B cell (primary cell): ENCODE results near the gene FOXN1.

ENCODE experiments used
- EZH2 ChIP-seq: IDR thresholded peaks from 2 replicates; pipeline ENCODE4 v1.6.1; 2012; ENCODE audit warnings: borderline replicate concordance, low read depth, mild to moderate bottlenecking, moderate library complexity, low read length; ENCODE audit not compliant: insufficient read depth, poor library complexity, severe bottlenecking
- TF ChIP-seq, protein P1 (sequence below): fragments of 200-600 bp; IDR thresholded peaks from one replicate; pipeline ENCODE4 v1.8.0; 2022; ENCODE audit warnings: antibody characterized with exemption, mild to moderate bottlenecking

DNA sequence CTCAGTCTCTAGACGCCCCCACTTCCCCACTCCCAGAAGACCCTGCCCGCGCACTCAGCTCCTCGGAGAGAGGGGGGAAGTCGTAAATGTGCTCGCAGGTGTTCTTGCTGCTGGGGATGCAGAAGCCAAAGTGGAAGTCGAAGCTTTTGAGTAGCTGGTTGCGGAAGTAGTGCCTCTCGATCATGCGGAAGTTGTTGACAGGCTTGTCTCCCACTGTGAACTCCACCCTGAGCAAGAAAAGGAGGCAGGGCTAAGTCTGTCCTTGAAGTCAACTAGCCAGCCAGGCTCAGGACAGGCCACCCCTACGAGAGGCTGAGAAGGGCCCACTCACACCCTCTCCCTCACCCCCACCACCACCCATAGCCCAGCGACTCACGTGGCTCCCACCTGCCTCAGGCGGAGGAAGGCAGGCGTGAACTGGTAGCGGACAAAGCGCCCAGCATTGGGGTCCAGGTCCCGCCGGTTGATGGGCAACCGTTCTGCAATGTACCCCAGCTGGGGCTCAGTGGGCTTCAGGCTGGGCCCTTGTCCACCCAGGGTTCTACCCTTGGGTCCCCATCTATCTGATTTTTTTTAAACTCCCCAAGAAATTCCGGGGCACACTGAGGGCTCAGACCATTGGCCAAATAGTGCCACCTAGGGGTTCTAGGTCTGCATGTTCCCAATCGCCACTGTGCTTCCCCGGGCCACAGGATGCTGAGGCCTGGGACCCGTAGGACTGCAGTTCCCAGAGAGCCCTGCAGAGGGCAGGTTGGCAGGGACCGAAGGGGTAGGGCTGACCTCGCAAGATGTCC is 41.7 kb downstream of the FOXN1 start:
- TF ChIP-seq, protein P1, sequence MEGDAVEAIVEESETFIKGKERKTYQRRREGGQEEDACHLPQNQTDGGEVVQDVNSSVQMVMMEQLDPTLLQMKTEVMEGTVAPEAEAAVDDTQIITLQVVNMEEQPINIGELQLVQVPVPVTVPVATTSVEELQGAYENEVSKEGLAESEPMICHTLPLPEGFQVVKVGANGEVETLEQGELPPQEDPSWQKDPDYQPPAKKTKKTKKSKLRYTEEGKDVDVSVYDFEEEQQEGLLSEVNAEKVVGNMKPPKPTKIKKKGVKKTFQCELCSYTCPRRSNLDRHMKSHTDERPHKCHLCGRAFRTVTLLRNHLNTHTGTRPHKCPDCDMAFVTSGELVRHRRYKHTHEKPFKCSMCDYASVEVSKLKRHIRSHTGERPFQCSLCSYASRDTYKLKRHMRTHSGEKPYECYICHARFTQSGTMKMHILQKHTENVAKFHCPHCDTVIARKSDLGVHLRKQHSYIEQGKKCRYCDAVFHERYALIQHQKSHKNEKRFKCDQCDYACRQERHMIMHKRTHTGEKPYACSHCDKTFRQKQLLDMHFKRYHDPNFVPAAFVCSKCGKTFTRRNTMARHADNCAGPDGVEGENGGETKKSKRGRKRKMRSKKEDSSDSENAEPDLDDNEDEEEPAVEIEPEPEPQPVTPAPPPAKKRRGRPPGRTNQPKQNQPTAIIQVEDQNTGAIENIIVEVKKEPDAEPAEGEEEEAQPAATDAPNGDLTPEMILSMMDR, result peak; percentile 76
- no peak for TF ChIP-seq EZH2
